Panc1 (cell line): Measurements from ENCODE around the gene KCNQ2. TPM values are rescaled to one million over a fixed set of nuclear protein-coding genes. Genes with fewer than 3 reads are reported as not detected.

ENCODE experiments used
- ATAC-seq: fragments of 200-7000 bp; cut with Tn5 transposase; 2 replicates; pipeline ENCODE4 v1.9.1; 2020; ENCODE audit warnings: mild to moderate bottlenecking, moderate library complexity
- BruUV-seq: library from RNA; stranded (reverse); fragments of 400-500 nt; replicated peaks from 2 replicates; lab custom pipeline; 2021; lab: Mats Ljungman, UMichigan
- CTCF ChIA-PET: fragments of 300-600 bp; sonication (Branson Sonifier 250); formaldehyde crosslinking; loops from one replicate; lab custom pipeline; 2022; ENCODE audit warnings: antibody characterized with exemption; lab: Charles Lee
- POLR2A ChIA-PET: fragments of 300-600 bp; sonication (Branson Sonifier 250); formaldehyde crosslinking; loops from one replicate; lab custom pipeline; 2022; ENCODE audit warnings: antibody characterized with exemption; lab: Charles Lee
- DNase-seq: peaks from one replicate; pipeline ENCODE4 v3.0.0-alpha.2; 2010; ENCODE audit warnings: low read depth, low spot score
- H3K27ac ChIP-seq: 2 replicates; pipeline ENCODE4 v1.5.1; 2011; ENCODE audit warnings: mild to moderate bottlenecking, low read length, inconsistent platforms
- H3K27me3 ChIP-seq: fragments of 200-500 bp; sonication (Bioruptor generic); 2 replicates; pipeline ENCODE4 v1.6.0; 2014; ENCODE audit warnings: low read length, inconsistent platforms; ENCODE audit not compliant: control insufficient read depth, insufficient read depth
- H3K36me3 ChIP-seq: fragments of 200-500 bp; sonication (Bioruptor generic); 2 replicates; pipeline ENCODE4 v1.5.1; 2014; ENCODE audit warnings: inconsistent platforms, mild to moderate bottlenecking, low read length, moderate library complexity; ENCODE audit not compliant: control insufficient read depth, insufficient read depth
- H3K4me1 ChIP-seq: 2 replicates; pipeline ENCODE4 v1.5.1; 2011; ENCODE audit warnings: inconsistent platforms, mild to moderate bottlenecking, low read length, moderate library complexity; ENCODE audit not compliant: control insufficient read depth, insufficient read depth
- H3K4me3 ChIP-seq, 2 experiments: 2 replicates each; pipeline ENCODE4 v1.5.1; 2011 to 2012; ENCODE audit warnings: low read depth in 2 of 2, low read length in 2 of 2, mild to moderate bottlenecking in 2 of 2, inconsistent platforms in 1 of 2, moderate library complexity in 1 of 2
- H3K9me3 ChIP-seq: fragments of 200-500 bp; sonication (Bioruptor generic); 2 replicates; pipeline ENCODE4 v1.5.1; 2014; ENCODE audit warnings: low read depth, mild to moderate bottlenecking, inconsistent platforms, low read length, moderate library complexity; ENCODE audit not compliant: control insufficient read depth, insufficient read depth
- POLR2AphosphoS5 ChIP-seq: IDR thresholded peaks from 2 replicates; pipeline ENCODE4 v1.6.1; 2012; ENCODE audit warnings: mild to moderate bottlenecking, low read depth, low read length, moderate library complexity
- SIN3A ChIP-seq: IDR thresholded peaks from 2 replicates; pipeline ENCODE4 v1.6.1; 2012; ENCODE audit warnings: low read depth, mild to moderate bottlenecking, low read length, moderate library complexity, borderline replicate concordance; ENCODE audit not compliant: insufficient read depth
- TCF7L2 ChIP-seq: IDR thresholded peaks from 2 replicates; pipeline ENCODE4 v1.6.1; 2011; ENCODE audit warnings: mild to moderate bottlenecking, low read depth, low read length, inconsistent platforms
- in situ Hi-C: cut with HindIII; loops from 2 replicates; pipeline ENCODE4 v1.10.0; 2016; ENCODE audit warnings: low sequenced_read_pairs, low pct_unique_long_range_greater_than_20kb
- intact Hi-C: fragments of 100-400 bp; cut with micrococcal nuclease; formaldehyde crosslinking; loops from one replicate; pipeline ENCODE4 v1.10.0; 2022; ENCODE audit not compliant: unreplicated experiment
- total RNA-seq: library from RNA; stranded (reverse); gene quantifications from one replicate; pipeline ENCODE4 v1.2.1, GENCODE V29; 2021; ENCODE audit not compliant: unreplicated experiment
- TF ChIP-seq, protein P1 (sequence below), 2 experiments: IDR thresholded peaks; 2 replicates each; pipeline ENCODE4 v1.6.1; 2011 to 2012; ENCODE audit warnings: low read depth in 2 of 2, control low read depth in 1 of 2, low read length in 1 of 2, mild to moderate bottlenecking in 1 of 2, moderate library complexity in 1 of 2; ENCODE audit not compliant: insufficient read depth in 1 of 2
- TF ChIP-seq, protein P2 (sequence below): fragments of 450-650 bp; IDR thresholded peaks from 2 replicates; pipeline ENCODE4 v1.5.1; 2017; ENCODE audit warnings: mild to moderate bottlenecking

KCNQ2 gene
- total RNA-seq, 1 experiment from 2014 or later: 19.4 TPM

DNA sequence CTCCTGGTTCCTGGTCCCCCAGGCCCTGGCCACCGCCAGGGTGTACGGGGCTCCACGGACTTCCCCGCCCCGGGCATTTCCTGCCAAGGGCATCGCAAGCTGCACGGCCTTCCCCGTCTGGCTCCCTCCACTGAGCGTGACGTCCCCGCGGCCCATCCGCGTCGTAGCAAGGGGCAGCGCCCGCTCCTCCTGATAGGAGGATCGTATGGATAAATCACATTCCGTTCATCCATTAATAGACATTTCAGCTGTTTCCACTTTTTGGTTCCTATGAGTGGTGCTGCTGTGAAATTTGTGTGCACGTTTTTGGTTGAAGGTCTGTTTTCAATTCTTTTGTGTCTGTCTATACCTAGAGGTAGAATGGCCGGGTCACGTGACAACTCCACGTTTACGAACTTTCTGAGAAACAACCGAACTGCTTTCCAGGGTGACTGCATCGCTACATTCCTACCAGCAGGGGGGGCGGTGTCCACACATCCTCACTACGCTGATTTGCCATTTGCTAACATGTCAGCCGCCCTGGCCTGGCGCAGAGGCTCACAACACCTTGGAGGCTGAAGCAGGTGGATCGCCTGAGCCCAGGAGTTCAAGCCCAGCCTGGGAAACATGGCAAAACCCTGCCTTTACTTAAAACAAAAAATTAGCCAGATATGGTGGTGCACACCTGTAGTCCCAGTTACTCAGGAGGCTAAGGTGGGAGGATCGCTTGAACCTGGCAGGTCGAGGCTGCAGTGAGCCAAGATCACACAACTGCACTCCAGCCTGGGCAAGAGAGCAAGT is 37.7 kb downstream of the KCNQ2 start:
- H3K27me3 ChIP-seq: no peaks in the 10 kb centered on the region
- intact Hi-C loops: no loop called here

DNA sequence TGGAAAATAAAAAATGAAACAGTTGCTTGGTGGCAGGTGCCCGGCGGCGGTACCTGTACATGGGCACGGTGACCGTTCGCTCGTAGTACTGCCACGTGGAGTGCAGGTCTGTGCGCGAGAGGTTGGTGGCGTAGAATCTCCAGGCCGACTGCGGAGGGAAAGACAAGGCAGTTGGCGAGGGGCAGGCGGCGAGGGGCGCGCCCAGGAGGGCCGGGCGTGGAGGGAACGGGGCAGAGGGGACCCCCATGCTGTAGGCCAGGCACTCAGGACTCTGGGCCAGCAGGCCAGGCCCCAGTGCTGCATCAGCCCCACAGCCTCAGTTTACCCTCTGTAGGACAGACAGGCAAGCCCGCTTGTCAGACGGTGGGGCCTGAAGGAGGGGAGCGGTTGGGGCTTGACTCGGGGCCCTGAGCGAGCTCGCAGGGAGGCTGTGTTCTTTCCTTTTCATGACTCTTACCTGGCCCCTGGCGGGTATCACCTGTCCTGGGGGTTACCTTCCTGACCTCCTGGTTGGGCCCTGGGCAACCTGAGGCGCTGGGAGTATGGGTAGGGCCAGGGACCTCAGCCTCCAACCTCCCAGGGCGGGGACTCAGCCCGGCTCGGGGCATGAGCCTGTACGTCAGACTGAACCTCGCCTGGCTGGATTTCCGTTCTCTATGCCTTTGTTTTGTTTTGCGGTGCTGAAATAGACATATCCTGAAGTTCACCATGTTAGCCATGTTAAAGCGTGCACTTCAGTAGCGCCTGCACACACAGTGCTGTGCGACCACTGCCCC is 38.5 kb downstream of the KCNQ2 start:
- Histone ChIP-seq H3K4me1 (no peaks in the 10 kb centered on the region; the same call in 1 of the 2 replicates), H3K27ac (no peak overlapping the region), H3K36me3 (no peaks in the 10 kb centered on the region), H3K4me3 (peak overlapping the region in 1 of 2 experiments; percentile 45; a peak in 2 of 4 replicates), H3K9me3 (no peaks in the 10 kb centered on the region), H3K27me3 (no peaks in the 10 kb centered on the region)
- TF ChIP-seq, protein P1, sequence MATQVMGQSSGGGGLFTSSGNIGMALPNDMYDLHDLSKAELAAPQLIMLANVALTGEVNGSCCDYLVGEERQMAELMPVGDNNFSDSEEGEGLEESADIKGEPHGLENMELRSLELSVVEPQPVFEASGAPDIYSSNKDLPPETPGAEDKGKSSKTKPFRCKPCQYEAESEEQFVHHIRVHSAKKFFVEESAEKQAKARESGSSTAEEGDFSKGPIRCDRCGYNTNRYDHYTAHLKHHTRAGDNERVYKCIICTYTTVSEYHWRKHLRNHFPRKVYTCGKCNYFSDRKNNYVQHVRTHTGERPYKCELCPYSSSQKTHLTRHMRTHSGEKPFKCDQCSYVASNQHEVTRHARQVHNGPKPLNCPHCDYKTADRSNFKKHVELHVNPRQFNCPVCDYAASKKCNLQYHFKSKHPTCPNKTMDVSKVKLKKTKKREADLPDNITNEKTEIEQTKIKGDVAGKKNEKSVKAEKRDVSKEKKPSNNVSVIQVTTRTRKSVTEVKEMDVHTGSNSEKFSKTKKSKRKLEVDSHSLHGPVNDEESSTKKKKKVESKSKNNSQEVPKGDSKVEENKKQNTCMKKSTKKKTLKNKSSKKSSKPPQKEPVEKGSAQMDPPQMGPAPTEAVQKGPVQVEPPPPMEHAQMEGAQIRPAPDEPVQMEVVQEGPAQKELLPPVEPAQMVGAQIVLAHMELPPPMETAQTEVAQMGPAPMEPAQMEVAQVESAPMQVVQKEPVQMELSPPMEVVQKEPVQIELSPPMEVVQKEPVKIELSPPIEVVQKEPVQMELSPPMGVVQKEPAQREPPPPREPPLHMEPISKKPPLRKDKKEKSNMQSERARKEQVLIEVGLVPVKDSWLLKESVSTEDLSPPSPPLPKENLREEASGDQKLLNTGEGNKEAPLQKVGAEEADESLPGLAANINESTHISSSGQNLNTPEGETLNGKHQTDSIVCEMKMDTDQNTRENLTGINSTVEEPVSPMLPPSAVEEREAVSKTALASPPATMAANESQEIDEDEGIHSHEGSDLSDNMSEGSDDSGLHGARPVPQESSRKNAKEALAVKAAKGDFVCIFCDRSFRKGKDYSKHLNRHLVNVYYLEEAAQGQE (IDR thresholded peaks at IDR 0.05; ENCODE audit: insufficient read depth in 1 of 2, low read depth in 2 of 2, low read length in 1 of 2): no peak
- TF ChIP-seq SIN3A: no peak
- TF ChIP-seq TCF7L2: no peak
- no peak for TF ChIP-seq POLR2AphosphoS5
- TF ChIP-seq, protein P2, sequence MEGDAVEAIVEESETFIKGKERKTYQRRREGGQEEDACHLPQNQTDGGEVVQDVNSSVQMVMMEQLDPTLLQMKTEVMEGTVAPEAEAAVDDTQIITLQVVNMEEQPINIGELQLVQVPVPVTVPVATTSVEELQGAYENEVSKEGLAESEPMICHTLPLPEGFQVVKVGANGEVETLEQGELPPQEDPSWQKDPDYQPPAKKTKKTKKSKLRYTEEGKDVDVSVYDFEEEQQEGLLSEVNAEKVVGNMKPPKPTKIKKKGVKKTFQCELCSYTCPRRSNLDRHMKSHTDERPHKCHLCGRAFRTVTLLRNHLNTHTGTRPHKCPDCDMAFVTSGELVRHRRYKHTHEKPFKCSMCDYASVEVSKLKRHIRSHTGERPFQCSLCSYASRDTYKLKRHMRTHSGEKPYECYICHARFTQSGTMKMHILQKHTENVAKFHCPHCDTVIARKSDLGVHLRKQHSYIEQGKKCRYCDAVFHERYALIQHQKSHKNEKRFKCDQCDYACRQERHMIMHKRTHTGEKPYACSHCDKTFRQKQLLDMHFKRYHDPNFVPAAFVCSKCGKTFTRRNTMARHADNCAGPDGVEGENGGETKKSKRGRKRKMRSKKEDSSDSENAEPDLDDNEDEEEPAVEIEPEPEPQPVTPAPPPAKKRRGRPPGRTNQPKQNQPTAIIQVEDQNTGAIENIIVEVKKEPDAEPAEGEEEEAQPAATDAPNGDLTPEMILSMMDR: no peak
- POLR2A ChIA-PET: no interaction called here
- CTCF ChIA-PET: interaction anchor here (0.6 kb wide), 1 partner anchor 56 kb away, joined by 3 read pairs; no protein-coding TSS in a partner anchor
- in situ Hi-C loops (no loop called here), intact Hi-C loops (no loop called here)
- peak; percentile 58 for ATAC-seq
- no peak for DNase-seq
- BruUV-seq: no TSS peak

More for the DNA sequence above, 37.7 kb downstream of the KCNQ2 start:
- Histone ChIP-seq H3K36me3 (no peaks in the 10 kb centered on the region), H3K9me3 (no peaks in the 10 kb centered on the region), H3K27ac (peak overlapping the region; percentile 65; the same call in 1 of the 2 replicates), H3K4me3 (peak overlapping the region; percentile 9 to 45; a peak in 3 of 4 replicates), H3K4me1 (no peaks in the 10 kb centered on the region; the same call in 1 of the 2 replicates)
- BruUV-seq: no TSS peak
- TF ChIP-seq, protein P2: peak; percentile 95
- TF ChIP-seq TCF7L2: 0 out of 2 replicates have a peak, but pooled peaks have one; percentile 20
- TF ChIP-seq, protein P1 (IDR thresholded peaks at IDR 0.05; ENCODE audit: insufficient read depth in 1 of 2, low read depth in 2 of 2, low read length in 1 of 2): no peak
- ATAC-seq (peak; percentile 74), DNase-seq (peak; percentile 77)
- in situ Hi-C loops: no loop called here
- POLR2A ChIA-PET: no interaction called here
- CTCF ChIA-PET: interaction anchor here (0.6 kb wide), 1 partner anchor 57 kb away, joined by 3 read pairs; no protein-coding TSS in a partner anchor
